ENCODE results near the gene SORCS2.

DNA sequence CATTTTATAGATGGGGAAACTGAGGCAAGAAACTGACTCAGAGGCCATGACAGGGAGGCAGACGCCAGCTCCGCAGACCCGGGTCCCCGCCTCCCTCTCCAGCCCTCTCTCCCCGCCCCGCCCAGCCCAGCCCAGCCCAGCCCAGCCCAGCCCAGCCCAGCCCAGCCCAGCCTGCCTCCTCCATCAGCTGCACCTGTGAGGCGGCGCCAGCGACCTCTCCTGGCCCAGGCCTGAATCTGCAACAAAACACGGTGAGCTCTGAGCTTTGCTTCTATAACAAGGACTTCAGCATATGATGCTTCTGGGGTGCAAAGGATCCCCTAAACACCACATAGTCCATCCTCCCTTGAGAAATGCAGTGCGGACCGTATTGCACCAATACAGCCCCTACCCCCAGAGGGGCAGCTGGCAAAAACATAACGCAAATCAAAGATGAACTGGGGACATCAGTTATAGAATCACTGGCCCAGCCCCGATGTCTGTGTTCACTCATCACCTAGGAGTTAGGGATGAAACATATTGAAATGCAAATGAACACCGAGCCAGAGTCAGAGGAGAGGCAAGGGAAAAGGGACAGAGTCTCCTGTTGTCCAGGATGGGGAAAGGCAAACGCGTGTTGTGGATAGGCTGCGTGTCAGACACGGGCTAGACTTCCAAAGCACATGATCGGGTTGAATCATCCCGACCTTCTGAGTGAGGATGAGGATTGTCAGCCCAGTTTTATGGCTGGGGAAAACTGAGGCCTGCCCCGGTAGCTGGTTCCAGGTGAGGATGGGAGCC, 458.5 kb downstream of the SORCS2 start:
- TF ChIP-seq, protein P1, sequence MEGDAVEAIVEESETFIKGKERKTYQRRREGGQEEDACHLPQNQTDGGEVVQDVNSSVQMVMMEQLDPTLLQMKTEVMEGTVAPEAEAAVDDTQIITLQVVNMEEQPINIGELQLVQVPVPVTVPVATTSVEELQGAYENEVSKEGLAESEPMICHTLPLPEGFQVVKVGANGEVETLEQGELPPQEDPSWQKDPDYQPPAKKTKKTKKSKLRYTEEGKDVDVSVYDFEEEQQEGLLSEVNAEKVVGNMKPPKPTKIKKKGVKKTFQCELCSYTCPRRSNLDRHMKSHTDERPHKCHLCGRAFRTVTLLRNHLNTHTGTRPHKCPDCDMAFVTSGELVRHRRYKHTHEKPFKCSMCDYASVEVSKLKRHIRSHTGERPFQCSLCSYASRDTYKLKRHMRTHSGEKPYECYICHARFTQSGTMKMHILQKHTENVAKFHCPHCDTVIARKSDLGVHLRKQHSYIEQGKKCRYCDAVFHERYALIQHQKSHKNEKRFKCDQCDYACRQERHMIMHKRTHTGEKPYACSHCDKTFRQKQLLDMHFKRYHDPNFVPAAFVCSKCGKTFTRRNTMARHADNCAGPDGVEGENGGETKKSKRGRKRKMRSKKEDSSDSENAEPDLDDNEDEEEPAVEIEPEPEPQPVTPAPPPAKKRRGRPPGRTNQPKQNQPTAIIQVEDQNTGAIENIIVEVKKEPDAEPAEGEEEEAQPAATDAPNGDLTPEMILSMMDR (IDR thresholded peaks at IDR 0.05) = no peak
- no peak for TF ChIP-seq POLR2A (IDR thresholded peaks at IDR 0.05)

All from uterus (tissue), 2 donors.